Stimulated activated CD4-positive, alpha-beta T cell treated with anti-CD3 and anti-CD28 coated beads, Interleukin-15, amount 100 ng/mL, for 24 hours (primary cell): ENCODE data around the gene OR2L13.
"Not testable (repeated sequence)": the region's sequence is repeated elsewhere in the genome, so short reads cannot be mapped to it uniquely, and the experiment has no call there.

ENCODE experiments used
- DNase-seq: peaks from one replicate; pipeline ENCODE4 v3.0.0-alpha.2; 2020

OR2L13 gene, protein sequence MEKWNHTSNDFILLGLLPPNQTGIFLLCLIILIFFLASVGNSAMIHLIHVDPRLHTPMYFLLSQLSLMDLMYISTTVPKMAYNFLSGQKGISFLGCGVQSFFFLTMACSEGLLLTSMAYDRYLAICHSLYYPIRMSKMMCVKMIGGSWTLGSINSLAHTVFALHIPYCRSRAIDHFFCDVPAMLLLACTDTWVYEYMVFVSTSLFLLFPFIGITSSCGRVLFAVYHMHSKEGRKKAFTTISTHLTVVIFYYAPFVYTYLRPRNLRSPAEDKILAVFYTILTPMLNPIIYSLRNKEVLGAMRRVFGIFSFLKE

DNA sequence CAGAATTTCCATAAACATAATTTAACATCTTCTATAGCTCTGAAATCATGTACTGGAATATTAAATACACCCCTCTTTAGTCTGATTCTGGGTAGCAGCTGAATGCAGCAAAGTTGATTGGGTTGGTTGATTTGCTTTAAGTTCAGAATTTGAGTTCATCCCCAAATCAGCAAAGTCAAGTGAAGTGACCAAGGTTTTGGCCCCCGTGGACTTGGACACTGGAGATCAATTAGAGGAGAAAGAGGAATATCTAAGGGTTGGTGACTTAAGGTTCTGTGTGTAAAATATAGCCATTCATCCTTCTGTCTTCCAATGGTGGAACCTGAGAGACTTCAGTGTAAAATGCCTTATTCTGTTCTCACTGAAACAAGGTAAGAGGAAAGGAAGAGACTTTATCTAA is at the start of gene OR2L13:
Gene OR2L13 (plus strand): TSS at position 301 of the 400 bp plus-strand sequence. CDS start 4,192 bp downstream, outside the sequence.
- DNase-seq, result no peak

DNA sequence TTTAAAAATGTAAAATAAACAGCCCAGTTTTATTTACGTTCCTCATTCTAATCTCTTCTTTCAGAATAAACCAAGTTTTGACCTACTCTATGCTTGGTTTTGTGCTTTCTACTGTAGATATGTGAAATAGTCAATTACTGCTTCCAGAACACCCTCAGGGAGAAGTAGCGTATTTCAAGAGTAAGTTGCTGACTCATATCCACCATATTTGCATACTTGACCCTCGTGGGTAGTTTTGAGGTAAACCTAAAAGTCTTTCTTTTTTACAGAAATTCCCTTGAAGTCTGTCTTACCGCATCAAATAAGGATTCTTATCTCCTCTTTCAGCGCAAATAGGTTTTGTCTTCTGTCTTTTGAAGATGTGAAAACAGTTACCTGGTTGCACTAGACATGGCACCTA is 49.8 kb upstream of the OR2L13 start:
- no peak for DNase-seq

DNA sequence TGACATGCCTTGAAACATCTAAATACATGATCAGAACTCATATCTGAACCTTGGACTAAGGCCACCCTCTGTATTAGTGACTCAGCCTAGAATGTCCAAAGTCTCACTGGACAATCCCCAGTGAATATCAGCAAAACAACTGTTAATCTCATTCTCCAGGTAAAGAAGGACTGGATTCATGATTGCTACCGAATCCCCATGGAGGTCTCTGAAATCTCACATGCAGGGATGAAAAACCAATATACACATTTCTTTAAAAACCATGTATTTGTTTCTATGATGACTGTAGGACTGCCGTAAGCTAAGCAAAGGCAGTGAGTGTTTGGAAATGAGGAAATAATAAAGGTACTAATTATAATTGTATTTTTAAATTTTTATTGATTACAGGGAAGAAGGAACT is 48.4 kb upstream of the OR2L13 start, which contains the start of gene OR2L3:
Gene OR2L3 (plus strand): TSS at position 301 of the 400 bp plus-strand sequence. CDS start 13,846 bp downstream, outside the sequence.
- no peak for DNase-seq

DNA sequence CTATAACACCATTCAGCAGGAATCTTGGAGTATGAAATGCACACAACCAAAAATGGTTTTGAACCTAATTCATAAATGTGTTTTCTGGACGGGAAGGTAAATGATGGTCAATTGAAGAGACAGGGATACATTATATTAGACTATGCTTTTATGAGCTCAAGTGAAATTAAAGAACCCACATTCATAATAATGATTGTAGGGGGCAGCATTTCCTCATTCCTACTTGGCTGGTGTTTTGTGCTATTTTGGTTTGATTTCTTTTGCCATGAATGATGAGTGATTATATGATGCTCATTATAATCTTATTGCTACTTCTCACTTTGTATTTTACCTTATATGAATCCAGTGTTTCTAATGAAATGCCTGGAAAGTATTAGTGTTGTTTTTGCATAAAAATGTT is 48.0 kb upstream of the OR2L13 start:
- no peak for DNase-seq

DNA sequence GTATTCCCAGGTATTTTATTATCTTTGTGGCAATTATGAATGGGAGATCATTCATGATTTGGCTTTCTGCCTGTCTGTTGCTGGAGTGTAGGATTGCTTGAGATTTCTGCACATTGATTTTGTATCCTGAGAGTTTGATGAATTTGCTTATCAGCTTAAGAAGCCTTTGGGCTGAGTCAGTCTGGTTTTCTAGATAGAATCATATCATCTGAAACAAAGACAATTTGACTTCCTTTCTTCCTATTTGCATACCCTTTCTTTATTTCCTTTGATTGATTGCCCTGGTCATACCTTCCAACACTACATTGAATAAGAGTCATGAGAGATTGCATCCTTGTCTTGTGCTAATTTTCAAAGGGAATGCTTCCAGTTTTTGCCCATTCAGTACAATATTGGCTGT is 40.3 kb upstream of the OR2L13 start:
- DNase-seq, result no peak

DNA sequence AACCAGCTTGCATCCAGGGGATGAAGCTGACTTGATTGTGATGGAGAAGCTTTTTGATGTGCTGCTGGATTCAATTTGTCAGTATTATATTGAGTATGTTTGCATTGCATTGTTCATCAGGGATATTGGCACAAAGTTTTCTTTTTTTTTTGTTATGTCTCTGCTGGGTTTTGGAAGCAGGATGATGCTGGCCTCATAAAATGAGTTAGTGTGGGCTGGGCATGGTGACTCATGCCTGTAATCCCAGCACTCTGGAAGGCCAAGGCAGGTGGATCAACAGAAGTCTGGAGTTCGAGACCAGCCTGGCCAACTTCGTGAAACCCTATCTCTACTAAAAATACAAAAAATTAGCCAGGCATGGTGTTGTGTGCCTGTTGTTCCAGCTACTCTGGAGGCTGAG is 39.7 kb upstream of the OR2L13 start:
- no peak for DNase-seq

DNA sequence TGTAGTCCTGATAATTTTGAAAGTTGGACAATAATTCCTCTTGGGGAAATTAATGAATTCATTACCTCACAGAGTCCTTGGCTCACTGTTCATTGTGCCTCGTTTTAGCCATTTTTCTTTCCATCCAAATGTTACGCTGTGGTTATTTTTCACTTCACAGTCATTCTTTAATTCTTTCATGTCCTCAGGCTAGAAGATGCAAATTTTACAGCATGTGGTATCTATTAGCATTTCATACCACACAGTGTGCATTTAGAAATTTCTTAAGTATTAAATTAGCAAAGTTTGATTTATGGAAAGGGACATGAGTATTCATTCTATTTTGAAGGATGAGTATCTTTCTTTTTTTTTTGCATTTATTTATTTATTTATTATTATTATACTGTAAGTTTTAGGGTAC is 29.9 kb upstream of the OR2L13 start:
- no peak for DNase-seq

DNA sequence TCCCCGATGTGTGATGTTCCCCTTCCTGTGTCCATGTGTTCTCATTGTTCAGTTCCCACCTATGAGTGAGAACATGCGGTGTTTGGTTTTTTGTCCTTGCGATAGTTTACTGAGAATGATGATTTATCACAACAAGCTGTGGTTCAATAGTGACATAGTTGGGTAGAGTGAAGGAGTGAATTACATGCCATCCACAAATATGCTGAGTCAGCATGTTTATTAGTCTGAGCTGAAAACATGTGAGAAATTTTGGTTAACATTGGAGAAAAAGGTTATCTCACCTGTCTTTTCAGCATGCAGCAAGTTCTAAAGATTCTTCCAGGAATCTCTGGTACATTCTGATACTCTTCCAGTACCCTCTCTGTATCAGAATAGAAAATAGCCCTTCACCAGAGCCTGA is 29.4 kb upstream of the OR2L13 start:
- DNase-seq, result no peak

DNA sequence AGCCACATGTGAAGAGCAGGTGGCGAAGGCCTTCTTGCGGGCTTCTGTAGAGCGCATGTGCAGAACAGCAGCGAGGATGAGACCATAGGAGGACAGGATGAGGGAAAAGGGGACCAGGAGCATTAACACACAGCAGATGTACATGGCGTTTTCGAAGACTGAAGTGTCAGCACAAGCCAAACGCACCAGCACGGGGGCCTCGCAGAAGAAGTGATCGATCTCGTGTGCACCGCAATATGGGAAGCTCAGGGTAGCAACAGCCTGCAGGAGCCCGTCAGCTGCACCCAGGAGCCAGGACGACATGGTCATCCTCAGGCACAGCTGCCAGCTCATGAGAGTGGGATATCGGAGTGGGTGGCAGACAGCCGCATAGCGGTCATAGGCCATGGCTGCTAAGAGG is 11.1 kb upstream of the OR2L13 start:
- DNase-seq, result not testable (repeated sequence)

DNA sequence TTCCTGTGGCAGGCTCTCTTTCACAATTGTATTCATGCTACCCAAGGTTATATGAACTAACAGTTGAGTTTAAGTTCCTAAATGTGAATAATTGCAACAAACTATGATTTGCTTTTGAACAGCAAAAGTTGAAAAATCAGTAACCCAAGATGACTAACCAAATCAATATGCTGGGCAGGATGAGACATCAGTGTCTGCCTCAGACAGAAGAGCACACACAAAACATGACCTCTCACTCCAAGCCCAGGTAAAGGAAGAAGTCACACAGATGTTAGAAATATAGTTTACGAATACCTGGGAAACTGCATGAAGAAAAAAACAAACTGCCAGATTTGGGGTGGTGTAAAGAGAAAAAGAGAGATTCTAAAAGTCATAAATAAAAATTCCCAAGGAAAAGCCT is 3.5 kb downstream of the OR2L13 start:
- DNase-seq, result no peak

DNA sequence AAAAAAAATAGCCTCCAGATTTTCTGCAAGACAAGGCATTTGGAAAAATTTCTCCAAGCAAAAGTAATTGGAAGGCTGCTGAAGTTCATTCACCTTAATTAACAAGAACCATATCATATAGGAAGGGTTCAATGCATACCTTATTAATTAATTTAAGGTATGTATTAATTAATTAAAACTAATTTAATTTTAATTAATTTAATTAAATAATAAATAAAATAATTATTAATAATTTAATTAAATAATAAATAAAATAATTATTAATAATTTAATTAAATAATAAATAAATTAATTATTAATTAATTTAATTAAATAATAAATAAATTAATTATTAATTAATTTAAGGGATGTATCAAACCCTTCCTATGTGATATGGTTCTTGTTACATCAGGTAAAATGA is 7.9 kb downstream of the OR2L13 start:
- DNase-seq, result no peak

DNA sequence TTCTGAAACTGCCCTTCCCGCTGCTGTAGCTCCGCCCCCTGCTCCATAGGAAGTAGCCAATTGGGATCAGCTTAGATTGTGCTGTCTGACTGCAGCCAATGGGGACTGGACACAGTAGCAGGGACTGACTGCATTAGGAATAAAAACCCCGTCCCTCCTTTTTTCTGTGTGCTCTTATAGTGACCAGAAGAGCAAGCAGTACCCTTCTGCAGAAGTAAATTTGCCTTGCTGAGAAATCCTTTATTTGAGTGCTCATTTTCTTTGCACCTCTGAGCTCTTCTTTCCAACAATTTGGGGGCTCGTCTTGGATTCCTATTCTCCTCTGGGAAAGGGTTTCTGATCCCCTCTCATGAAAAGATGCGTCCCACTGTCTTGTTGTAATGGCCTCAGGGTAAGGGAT is 16.2 kb downstream of the OR2L13 start:
- DNase-seq, result no peak

DNA sequence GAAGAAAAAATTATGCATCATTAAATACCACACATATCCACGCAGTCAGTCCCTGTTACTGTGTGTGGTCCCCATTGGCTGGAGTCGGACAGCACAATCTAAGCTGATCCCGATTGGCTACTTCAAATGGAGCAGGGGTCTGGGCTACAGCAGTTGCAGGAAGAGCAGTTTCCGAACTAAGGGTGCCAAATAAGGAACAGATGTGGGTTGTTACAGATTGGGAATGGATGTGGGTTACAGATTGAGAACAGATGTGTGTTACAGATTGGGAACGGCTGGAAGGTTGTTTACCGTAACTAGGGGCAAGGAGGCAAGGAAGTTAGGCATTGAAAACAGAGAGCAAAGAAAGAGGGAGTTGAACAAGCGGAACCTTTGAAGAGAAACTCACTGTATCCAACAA is 19.9 kb downstream of the OR2L13 start:
- no peak for DNase-seq

DNA sequence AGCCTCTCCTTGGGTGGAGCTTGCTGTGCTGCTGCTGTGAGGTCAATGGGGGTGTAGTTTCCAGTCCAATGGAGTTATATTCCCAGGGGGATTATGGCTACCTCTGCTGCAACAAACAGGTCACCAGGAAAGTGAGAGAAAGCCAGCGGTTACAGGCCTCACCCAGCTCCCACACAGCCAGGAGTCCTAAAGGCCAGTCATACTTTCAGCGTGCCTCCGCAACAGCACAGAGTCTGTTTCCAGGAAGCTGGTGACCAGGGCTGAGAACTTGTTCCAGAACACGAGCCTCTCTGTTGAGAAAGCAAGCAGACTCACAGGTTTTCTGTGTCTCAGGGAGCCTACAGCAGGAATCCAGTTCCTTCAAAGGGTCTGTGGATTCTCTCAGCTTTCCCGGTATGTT is 32.7 kb downstream of the OR2L13 start:
- no peak for DNase-seq

DNA sequence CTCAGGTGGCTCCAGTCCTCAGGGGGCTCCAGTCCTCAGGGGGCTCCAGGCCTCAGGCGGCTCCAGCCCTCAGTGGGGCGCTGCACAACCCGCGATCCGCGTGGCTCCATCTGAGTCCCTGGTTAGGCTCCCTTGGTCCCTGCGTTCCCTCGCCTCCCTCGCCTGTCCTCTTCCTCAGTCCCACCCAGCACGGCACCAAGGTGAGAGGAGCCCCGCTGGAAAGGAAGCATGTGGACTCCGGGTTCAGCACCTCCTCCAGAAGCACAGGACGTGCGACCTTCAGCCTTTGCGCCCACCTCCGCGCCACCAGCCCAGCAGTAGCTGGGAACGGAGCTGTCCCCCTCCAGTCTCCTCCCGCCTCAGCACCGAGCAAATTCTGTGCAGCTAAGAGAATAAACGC is 41.8 kb downstream of the OR2L13 start:
- DNase-seq, result no peak

DNA sequence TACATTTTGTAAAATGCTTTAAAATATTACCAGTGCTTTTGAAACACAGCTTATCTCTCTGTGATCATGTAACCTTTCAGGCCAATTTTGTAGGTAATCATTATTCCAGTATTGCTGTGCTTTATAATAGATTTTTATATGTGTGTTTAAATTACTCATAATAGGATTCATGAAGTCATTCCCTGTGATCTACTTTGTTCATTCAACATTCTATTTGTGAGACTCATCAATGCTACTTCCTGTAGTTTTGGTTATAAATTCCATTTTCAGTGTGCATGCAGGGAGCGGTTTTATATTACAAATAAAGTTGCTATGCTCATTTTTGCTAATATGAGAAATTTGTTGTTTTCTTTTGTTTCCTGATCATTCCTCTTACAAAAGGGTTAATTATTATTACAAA is 45.9 kb downstream of the OR2L13 start:
- DNase-seq, result no peak

DNA sequence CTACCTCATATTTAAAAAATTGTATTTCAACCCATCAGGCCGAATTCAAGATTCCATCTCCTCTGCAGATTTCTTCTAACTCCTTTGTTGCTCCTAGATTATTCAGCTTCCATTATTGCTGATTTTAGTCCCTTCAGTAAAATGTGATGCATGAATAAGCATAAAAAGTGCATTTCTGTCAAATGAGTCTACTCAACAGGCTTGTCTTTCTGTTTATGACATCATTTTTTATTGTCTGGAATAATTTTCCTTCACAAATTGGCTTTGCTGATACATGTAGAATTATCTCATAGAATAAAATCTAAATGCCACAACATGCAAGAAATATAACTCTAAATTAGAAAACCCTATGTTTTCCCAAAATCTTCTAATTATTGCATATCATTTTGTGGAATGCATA is 48.3 kb downstream of the OR2L13 start:
- no peak for DNase-seq

DNA sequence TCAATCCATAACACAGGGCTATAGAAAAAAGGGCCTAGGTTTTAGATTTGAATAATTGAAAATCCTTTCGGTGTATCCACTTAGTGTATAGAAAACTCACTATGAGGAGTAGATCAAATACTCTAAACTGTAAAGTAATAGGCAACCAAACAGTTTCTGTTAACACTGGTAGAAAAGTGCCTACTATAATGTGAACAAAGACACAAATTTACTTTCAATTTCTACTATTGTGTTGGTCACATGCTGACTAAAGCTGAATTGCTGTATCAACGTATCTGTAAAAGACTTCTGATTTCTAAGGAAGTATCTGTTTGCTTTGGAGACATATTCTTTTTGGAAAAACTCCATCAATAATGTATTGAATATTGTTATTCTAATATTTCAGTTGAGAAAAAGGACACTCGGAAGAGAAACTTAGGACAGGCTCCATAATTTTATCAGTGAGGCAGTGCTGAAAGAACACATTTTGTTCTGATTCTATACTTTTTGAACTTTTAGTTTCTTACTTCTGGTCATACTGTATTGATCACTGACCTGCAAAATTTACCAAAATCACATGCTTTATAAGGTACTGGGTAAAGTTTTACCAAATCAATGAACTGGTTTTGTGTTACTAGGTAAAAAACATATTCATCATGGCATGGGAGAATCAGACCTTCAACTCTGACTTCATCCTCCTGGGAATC is 49.7 kb downstream of the OR2L13 start, which contains the start of gene OR2M5:
Gene OR2M5 (plus strand): TSS at position 636 of the 686 bp plus-strand sequence. CDS start 0 bp downstream, at position 636.
- DNase-seq, result no peak
